HG03175 (cell line): ENCODE measurements around the gene BCL6.

Experiments used
- ATAC-seq: cut with Tn5 transposase; IDR thresholded peaks from one replicate; pipeline ENCODE4 v1.9.1; 2021; ENCODE audit warnings: mild to moderate bottlenecking, moderate library complexity; ENCODE audit not compliant: unreplicated experiment

BCL6 gene

DNA sequence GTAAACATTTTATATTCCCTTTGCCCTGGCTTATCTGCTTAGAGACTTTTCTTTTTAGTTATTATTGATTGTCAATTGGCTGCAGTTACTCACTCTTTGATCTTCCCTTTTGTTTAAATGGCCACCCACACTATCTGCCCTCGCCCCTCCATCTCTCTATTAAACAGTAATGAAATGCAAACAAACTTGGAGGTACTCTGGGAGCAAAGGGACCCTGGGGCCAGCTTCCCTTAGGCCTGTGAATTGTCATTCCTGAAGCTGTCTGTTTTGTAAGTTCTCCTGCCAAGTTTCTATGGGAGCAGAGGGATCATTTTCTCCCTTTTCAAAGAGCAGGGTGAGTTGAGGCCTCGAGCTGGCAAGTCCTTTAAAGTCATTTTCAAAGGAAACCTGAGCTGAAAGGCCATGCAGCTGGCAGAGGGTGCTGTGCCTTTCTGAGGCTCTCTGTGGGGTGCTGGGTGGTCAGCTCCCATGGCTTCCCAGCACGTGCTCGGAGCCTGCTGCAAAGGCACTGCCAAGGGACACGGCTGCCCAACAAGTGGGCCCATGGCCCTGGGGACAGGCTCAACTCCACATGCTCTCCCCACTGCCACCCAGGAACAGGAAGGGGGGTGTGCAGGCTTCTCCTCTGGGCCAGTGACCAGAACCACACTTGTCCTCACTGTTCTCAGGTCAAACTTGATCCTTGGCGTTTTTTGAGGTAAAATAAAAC, 25.5 kb downstream of the BCL6 start:
- ATAC-seq, result no peak

DNA sequence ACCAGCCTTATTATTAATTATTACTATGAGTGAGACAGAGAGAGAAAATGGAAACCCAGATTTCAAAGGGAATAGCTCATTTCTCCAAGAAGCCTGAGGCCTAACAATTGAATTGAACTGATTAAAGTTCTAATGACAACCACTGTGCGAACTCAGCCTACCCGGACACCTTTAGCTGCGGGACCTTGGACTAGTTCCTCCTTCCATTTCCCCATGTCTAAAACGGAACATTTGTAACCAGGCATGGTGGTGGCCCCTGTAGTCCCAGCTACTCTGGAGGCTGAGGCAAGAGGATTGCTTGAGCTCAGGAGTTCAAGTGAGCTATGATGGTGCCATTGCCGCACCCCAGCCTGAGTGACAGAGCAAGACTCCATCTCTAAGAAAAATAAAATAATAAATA, 26.5 kb downstream of the BCL6 start:
- ATAC-seq, result no peak

DNA sequence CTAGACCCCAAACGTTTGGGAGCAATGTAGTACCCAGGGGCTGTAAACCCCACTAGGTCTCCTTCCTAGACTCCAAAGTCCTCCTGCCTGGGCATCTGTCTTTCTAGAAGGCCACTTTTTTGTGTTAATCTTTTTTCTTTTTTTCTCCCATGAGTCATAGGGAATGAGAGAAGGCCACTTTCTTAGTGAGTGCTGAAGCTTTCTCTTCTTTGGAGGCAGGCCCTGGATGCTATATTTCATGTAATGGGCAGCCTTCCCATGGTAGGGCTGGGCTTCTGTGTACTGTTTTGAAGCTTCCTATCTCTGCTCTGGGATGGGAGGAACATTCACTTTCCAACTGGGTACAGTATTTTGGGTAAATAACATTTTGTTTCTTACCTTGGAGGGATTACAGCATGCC, 27.7 kb downstream of the BCL6 start:
- ATAC-seq, result no peak

DNA sequence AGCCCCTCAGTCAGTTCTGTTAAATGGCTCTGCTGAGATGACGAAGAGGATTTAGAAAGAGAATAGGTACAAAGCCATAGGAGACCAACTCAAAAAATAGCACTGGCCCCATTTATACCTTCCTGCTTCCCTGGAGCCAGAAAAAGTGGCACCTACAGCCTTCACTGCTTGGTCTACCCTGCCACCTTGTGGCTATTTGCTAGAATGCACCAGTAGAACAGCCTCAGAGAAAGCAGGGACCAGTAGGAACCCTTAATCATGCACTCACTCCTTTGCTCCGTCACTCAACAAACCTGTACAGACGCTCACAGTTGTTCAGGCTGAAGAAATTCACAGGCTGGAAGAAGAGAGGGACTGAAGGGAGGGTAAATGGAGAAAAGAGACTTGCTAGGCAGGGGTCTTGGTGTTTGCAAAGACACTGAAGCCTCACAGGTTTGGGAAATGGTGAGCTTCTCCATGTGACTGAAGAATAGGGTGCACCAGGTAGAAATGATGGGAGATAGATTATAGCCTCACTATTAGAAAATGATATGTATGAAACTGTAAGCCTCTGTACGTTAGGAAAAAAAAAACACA, 30.8 kb downstream of the BCL6 start:
- peak; percentile 89 for ATAC-seq

DNA sequence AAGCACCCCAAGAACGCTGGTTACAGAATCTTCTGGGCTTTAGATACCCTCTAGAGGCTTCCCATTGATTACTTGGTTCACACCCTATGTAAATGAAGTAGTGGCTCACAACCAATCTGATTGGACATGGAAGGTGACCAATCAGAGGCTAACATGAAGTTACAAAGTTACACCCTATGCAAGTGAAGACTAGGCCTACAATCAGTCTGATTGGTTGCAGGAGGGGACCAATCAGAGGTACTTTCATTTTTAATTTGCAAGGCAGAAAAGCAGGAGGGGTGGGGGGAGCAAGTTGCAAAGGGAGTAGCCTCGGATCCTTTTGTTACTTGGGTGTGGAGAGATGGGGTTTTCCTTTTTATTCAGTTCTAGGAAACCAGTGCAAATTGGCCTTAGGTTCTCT, 31.8 kb downstream of the BCL6 start:
- no peak for ATAC-seq

DNA sequence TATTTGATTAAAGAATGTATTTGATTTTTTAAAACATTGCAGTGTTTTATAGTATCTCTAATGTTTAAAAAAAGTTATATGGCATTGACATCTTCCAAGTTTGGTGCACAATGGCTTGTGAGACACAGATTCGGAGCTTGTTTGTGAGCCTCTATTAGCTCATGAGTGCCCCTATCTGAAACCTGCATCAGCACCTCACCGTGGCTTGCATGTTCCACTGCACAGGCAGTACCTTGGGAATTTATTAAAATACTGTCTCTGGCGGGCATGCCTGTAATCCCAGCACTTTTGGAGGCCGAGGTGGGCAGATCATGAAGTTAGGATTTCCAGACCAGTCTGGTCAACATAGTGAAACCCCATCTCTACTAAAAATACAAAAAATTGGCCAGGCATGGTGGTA, 36.1 kb downstream of the BCL6 start:
- no peak for ATAC-seq

DNA sequence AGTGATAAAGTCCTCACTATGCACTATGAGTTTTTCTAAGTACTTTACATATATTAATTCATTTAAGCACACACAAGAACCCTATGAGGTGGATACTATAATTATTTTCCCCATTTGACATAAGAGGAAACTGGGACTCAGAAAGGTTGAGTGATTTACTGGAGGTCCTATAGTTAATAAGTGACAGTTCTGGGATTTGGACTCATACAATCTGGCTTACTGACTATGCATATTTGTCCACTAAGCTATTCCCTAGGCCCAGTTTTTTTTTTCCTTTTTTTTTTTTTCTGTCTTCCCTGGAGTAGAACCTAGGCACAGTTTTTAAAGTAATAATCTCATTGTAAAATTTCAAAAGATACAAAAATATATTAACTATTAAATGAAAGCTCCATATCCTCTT, 36.6 kb downstream of the BCL6 start:
- ATAC-seq, result no peak

DNA sequence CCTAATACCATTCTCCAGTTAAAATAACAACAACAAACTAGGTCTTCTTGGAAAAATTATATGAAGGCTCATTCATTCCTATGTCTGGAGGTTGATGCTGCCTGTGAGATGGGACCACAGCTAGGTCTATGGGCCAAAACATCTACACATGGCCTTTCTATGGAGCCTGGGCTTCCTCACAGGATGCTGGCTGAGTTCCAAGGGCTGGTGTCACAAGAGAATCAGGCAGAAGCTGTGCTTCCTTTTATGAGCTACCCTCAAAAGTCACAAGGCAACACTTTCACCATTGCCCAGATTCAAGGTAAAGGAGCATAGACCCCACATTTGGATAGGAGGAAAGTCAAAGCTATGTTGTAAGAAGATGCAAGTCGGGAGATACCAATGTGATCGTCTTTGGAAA, 38.3 kb downstream of the BCL6 start:
- ATAC-seq, result no peak

DNA sequence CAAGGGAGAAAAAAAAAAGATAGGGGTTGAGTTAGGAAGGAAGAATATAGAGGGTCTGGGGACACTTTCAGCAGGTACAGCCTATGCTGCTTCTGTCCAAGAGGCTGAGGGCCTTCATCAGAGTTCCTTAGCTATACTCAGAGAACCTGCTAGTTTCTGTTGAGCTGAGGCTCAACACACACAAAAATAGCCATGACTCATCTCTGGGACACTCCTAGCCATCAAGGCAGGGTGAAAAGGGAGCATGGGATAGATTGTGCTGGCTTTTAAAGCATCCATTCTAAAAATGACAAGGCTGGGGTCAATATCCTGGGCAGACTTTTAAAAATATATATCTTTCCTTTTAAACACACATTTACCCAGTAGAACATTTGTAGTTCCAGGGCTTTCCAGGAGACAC, 40.1 kb downstream of the BCL6 start:
- no peak for ATAC-seq

DNA sequence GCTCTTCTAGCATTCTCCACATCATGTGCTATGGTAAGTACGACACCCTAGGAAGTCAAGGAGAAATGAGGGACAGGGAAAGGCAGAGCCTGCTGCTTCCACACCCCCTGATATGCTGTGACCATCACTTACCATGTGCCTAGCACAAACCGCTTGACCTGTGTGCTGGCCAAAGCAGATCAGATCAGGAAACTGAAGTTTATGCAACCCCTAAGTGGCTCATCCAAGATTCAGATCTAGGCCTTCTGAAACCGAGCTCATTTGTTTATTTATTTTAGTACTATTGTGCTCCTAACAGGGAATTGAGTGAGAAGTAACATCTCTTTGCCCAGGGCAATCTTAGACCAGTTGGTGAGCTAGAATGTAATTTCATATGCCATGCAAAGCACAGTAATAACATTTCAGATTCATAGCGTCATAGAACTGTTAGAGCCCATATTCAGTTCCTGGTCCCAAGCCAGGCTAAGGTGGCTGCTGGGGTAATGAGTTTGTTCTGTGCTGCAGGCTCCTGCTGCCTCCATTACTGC, 42.7 kb downstream of the BCL6 start, which contains the start of gene RTP2:
Gene RTP2, minus strand, starts transcription at position 51 of the 527 bp plus-strand sequence. CDS start 429 bp downstream, outside the sequence.
- no peak for ATAC-seq

DNA sequence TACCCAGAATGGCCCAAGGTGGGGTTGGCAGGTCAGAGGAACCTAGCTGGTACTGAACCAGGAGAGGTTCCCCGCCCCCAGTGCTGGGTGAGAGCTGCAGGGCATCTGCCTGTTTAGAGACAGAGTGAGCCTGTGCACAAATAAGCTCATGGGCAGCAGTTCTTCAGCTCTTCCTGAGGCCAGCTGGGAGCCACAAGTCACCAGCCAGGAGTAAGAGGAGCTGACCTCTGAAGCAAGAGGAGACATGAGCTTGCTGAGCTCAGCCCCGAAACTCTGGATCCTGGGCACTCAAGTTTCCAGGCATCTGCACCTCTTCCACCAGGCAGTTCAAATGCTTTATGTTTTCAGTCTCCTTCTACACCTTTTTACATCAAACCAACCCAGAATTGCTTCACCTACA, 45.0 kb downstream of the BCL6 start:
- no peak for ATAC-seq

DNA sequence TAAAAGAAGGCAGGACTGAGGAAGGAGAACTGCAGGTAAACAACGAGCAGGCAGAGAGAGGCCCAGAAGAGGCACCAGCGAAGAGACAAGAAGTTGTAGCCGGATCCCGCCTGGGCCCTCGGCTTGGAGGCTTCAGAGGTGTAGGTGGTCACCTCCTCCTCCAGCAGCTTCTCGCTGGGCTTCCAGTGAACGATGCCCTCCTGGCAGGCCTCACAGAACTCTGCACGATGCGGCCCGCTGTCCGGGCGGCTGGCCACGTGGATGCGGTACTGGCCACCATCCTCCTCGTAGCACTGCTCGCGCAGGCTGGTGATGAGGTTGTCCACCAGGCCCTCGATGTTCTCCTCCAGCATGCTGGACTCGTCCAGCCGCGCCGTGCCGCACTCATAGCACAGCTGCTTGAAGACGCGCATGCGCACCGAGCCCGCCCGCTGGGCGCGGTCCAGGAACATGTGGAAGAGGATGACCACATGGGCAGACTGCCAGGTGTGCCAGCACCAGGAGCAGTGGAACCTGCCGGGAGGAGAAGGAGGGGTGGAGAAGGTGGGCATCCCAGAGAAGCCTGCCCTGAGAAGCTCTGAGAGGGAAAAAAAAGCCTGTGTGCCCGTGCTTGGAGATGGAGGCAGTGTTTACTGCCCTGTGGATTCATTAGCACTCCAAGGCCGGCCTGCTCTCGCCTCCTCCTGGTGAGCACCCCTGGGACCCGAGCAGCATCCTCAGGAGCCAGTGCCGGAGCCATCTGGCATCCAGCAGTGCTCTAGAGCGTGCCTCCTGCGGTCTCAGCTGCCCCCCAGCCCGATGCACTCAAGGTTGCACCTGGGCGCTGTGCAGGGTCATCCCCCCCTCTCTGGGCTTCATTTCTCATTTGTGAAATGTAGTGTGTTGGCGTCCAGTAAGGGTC, 46.5 kb downstream of the BCL6 start:
- ATAC-seq, result no peak

DNA sequence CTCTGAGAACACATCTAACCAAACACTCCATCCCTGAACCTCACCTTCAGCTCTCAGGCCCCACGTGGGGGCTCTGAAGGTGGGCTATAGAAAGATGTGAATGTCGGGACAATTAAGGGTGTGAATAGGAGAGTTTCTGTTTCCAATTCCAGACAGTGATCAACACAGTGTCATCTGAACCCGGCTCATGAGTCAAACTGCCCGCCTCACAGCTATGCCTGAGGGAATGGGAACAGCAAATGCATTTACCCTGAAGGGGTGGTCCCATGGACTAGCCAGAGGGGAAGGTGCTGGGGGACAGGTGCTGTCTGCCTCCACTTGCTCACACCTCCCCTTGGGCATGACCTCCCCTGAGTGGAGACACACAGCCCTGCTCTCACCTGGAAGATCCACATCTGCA, 49.2 kb downstream of the BCL6 start:
- ATAC-seq, result no peak

DNA sequence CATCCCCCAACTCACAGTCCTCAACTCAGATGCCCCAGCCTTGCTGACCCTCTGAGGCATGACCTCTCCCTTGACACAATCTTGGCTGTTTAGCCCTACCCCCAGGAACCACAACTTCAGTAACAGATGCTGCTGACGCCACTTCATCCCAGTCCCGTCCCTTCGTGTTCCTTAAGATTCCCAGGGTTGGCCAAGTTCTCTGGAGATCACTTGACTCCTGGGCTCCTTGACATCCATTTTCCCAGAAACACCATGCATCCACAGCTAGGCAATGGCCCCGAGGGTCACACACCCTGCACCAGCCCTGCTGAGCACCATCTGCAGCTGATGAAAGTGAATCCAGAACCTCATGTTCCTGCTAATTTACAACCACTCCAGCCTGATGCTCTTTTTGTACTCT, 49.8 kb downstream of the BCL6 start:
- ATAC-seq, result no peak

DNA sequence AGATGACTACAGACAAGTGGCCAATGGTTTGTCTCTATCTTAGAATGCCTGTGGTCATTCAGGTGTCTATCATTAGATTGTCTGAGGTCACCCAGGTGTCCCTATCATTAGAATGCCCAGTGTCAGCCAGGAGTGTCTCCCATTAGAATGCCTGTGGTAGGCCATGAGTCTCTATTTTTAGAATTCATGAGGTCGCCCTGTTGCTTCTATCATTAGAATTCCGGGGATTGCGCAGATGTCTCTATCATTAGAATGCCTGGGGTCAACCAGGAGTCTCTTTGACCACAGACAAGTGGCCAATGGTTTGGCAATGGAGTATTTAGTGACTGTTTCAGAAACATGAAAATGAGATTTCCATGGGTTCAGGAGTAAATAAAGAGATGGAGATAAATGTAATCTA, 50.5 kb downstream of the BCL6 start:
- no peak for ATAC-seq

DNA sequence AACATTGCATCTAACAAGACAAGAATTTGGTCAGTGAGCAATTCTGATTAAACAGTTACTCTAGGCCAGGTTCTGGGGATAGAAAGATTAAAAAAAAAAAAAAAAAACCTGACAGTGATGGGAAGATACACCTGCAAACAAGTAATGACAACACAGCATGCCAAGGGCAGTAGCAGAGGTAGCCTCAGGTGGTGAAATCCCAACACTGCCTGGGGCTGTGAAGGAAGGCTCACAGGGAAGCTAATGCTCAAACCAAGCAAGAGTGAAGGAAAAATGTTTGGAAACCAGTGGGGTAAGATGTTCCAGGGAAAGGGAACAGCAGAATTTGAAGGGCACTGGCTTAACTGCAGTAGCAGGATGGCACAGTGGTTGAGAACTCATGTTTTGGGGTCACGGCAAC, 51.8 kb downstream of the BCL6 start:
- no peak for ATAC-seq

DNA sequence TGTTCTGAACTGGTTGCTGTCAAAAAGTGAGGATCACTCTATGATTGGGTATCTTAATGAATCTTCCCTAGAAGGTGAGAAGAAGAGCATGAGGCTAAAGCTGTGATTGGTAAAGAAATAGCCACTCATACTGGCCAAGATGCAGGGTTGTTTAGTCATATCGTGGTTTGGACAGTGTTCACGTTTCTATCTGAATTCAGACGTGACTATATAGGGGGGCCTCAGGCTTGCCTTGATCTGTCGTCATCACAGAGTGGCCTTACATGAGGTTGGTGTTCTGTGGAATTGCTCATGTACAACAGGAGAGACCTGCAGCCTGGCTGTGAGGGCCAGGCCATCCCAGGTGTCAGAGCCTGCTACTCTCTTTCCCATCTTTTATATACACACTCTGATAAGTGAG, 55.3 kb downstream of the BCL6 start:
- no peak for ATAC-seq

DNA sequence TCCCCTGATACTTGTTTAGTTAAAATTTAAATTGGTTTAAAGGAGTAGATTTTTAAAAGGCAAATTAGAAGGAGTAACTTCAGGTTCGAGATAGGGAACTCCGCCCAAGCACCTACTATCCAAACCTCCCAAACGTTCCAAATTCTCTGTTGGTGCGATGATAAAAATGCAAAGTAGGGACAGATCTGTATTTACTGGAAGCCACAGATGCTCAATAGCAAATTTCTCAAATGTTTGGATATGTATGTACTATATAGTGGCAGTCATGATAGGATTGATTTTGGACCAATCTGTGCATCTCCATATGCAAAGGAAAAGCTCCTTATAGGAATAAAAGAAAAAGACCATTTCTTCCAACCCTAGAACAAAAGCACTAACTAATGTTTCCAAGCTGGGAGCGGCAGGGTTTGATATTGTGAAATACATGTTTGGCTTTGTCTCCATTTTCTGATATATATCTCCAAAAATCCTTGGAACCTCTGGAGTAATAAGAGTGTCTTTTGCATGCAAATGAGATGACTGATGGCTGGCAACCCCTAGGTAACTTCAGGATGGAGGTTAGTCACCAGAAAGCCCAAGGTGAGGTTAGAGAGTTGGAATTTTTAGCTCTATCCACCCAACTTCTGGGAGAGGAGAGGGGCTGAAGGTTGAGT, 58.5 kb downstream of the BCL6 start:
- no peak for ATAC-seq

DNA sequence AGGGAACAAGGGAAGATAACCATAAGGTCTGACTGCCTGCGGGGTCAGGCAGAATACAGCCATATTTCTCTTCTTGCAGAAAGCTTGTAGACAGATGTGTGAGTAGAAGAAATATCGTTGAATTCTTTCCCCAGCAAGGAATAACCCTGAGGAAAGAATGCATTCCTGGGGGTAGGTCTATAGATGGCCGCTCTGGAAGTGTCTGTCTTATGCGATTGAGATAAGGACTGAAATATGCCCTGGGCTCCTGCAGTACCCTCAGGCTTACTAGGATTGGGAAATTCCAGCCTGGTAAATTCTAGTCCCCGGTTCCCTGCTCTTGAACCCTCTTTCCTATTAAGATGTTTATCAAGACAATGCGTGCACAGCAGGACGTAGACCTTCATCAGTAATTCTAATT, 59.3 kb downstream of the BCL6 start:
- ATAC-seq, result no peak

DNA sequence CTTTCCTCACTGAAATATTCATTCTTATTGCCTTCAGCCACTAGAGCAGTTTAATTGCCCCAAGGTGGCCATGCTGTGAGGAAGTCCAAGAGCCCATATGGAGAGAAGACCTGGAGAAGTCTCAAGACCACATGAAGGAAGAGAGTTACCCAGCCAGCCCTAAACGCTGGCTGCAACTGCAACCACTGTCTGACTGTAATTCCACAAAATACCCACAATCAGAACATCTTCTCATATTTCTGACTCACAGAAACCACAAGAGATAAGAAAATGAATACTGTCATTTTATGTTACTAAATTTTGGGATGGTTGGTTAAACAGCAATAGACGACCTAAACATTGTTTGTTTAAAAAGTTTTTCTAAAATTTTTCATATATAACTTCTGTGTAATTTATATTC, 60.4 kb downstream of the BCL6 start:
- no peak for ATAC-seq

DNA sequence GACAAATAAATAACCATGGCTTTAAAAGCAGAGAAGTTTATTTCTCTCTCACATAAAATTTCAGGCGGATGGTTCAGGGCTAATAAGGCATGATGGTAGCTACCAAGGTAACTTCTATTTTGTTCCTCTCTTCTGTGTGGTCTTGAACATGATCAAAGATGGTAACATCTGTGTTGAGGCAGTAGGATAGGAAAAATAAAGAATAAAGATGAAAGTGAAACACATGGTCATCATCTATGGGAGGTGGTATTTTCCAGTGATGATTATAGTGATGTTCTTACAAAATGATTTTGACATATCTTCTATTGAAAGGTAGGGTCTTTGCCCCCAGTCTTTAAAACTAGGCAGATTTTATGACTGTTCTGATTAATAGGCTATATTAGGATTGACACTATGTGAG, 60.8 kb downstream of the BCL6 start:
- no peak for ATAC-seq
